Stimulated activated CD4-positive, alpha-beta T cell treated with anti-CD3 and anti-CD28 coated beads, Interleukin-2, amount 100 ng/mL, for 48 hours (primary cell): Measurements from ENCODE around the gene SUPT4H1.
A peak's percentile ranks its signal among the peaks of the same experiment; 100 is the strongest.
"Not testable (repeated sequence)": the region's sequence is repeated elsewhere in the genome, so short reads cannot be mapped to it uniquely, and the experiment has no call there.

ENCODE experiments used
- DNase-seq, 2 donors: peaks; one replicate each; pipeline ENCODE4 v3.0.0-alpha.2; 2020

Gene SUPT4H1

GRCh38 chr17:58351831-58352595, at the start of gene SUPT4H1:
TSS of gene SUPT4H1 (minus strand) at chr17:58352201. CDS start at chr17:58352135, 66 bp downstream.
- DNase-seq, result peak; percentile 86 to 88

GRCh38 chr17:58401287-58401686, 49.3 kb upstream of the SUPT4H1 start:
- DNase-seq, result no peak

GRCh38 chr17:58400826-58401225, 48.8 kb upstream of the SUPT4H1 start:
- DNase-seq, result no peak

- DNase-seq, result no peak
Observed at GRCh38 chr17:58399974-58400373, 48.0 kb upstream of the SUPT4H1 start.

- DNase-seq, result no peak
Observed at GRCh38 chr17:58398574-58399266, 46.7 kb upstream of the SUPT4H1 start.

- not testable (repeated sequence) for DNase-seq
Observed at GRCh38 chr17:58397421-58397820, 45.4 kb upstream of the SUPT4H1 start.

- no peak for DNase-seq
Observed at GRCh38 chr17:58396173-58396572, 44.2 kb upstream of the SUPT4H1 start.

GRCh38 chr17:58394534-58395223, 42.7 kb upstream of the SUPT4H1 start:
- no peak for DNase-seq

- no peak for DNase-seq
Observed at GRCh38 chr17:58391302-58391984, 39.4 kb upstream of the SUPT4H1 start.

GRCh38 chr17:58390884-58391283, 38.9 kb upstream of the SUPT4H1 start:
- no peak for DNase-seq

- no peak for DNase-seq
Observed at GRCh38 chr17:58388302-58389190, 36.5 kb upstream of the SUPT4H1 start.

GRCh38 chr17:58387834-58388233, 35.8 kb upstream of the SUPT4H1 start:
- no peak for DNase-seq

- DNase-seq, result no peak
Observed at GRCh38 chr17:58386708-58387107, 34.7 kb upstream of the SUPT4H1 start.

- DNase-seq, result no peak
Observed at GRCh38 chr17:58385359-58385899, 33.4 kb upstream of the SUPT4H1 start.

- DNase-seq, result no peak
Observed at GRCh38 chr17:58384897-58385296, 32.9 kb upstream of the SUPT4H1 start.

GRCh38 chr17:58383892-58384462, 32.0 kb upstream of the SUPT4H1 start:
- no peak for DNase-seq

- no peak for DNase-seq
Observed at GRCh38 chr17:58382872-58383242, 30.9 kb upstream of the SUPT4H1 start.

- no peak for DNase-seq
Observed at GRCh38 chr17:58382108-58382871, 30.3 kb upstream of the SUPT4H1 start.

- DNase-seq, result no peak
Observed at GRCh38 chr17:58381124-58382035, 29.4 kb upstream of the SUPT4H1 start.
